A549 treated with GW870086 at 1 μM for 4 hours (cell line): ENCODE results near the gene N4BP2L2. TPM values are rescaled to one million over a fixed set of nuclear protein-coding genes. Genes with fewer than 3 reads are reported as not detected.

Experiments
- total RNA-seq: library from RNA; stranded (reverse); fragments of 200-300 nt; extraction: Qiagen RNA extraction; gene quantifications from 5 replicates; pipeline ENCODE4 v1.2.3, GENCODE V29; 2022; ENCODE audit warnings: low read depth

N4BP2L2 gene
- 15.9 to 26.3 TPM (median 22.0 TPM) in 5 replicates for total RNA-seq

GRCh38 chr13:32538621-32539246 is at the start of gene N4BP2L2:
TSS of gene N4BP2L2 (minus strand) at chr13:32538795. CDS start at chr13:32537027, 1,768 bp downstream.

GRCh38 chr13:32586080-32586900 is 47.7 kb upstream of the N4BP2L2 start, which contains the start of gene PDS5B:
TSS of gene PDS5B (plus strand) at chr13:32586452. CDS start at chr13:32648773, 62,321 bp downstream.

GRCh38 chr13:32427852-32428580 is 110.6 kb downstream of the N4BP2L2 start, which contains the start of gene N4BP2L1:
TSS of gene N4BP2L1 (minus strand) at chr13:32428130. CDS start at chr13:32428082, 48 bp downstream.

Other genes starting within 250 kb of the N4BP2L2 start
- gene ZAR1L, start 223.4 kb downstream of the N4BP2L2 start, total RNA-seq: not detected in 5 replicates
- 3.3 to 6.7 TPM (median 4.7 TPM) in 5 replicates for gene BRCA2, start 223.3 kb downstream of the N4BP2L2 start, total RNA-seq
- gene N4BP2L1, start 110.7 kb downstream of the N4BP2L2 start, total RNA-seq: 0.25 to 0.74 TPM (median 0.48 TPM) in 5 replicates
- 6.5 to 12.3 TPM (median 10.2 TPM) in 5 replicates for gene PDS5B, start 47.7 kb upstream of the N4BP2L2 start, total RNA-seq